ENCODE data around the gene ZSCAN22. TPM values are rescaled to one million over a fixed set of nuclear protein-coding genes. Genes with fewer than 3 reads are reported as not detected.

ZSCAN22 gene
- total and polyA plus RNA-seq, 2 donors (not counting 3 experiments of a cell fraction or from before 2014, with no cell fraction given) = 3.6 to 3.7 TPM

DNA sequence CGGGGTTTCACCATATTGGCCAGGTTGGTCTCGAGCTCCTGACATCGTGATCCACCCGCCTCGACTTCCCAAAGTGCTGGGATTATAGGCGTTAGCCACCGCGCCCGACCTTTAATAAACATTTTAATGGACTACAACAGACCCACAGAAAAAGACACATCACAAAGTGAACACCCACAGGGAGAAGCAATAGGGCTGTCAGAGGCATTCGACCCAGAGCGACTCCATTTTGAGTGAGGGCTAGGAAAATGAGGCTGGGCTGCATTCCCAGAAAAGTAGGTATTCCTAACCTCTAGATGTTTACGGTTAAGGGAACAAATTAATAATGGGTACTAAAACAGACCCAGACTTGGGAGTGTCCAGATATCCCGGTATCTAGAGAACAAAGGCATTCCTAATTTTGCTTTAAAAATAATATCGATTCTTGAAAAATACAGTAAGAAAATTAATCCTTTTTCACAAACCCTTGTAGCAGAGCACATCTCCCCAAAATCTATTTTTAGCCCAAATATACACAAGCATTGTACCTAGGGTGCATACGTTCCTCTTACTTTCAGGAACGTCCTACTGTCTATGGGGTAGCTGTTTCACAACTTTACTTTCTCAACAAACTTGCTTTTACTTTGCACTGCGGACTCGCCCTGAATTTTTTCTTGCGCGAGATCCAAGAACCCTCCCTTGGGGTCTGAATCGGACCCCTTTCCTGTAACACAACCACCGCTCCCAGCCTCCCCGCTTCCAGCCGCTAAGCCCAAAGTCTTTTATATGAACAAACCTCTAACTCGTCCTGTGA is 48.9 kb upstream of the ZSCAN22 start:
- TF ChIP-seq JUN (IDR thresholded peaks at IDR 0.05; ENCODE audit: borderline replicate concordance, insufficient read depth, insufficient read length, low read depth) = no peak
- TF ChIP-seq, protein P1, sequence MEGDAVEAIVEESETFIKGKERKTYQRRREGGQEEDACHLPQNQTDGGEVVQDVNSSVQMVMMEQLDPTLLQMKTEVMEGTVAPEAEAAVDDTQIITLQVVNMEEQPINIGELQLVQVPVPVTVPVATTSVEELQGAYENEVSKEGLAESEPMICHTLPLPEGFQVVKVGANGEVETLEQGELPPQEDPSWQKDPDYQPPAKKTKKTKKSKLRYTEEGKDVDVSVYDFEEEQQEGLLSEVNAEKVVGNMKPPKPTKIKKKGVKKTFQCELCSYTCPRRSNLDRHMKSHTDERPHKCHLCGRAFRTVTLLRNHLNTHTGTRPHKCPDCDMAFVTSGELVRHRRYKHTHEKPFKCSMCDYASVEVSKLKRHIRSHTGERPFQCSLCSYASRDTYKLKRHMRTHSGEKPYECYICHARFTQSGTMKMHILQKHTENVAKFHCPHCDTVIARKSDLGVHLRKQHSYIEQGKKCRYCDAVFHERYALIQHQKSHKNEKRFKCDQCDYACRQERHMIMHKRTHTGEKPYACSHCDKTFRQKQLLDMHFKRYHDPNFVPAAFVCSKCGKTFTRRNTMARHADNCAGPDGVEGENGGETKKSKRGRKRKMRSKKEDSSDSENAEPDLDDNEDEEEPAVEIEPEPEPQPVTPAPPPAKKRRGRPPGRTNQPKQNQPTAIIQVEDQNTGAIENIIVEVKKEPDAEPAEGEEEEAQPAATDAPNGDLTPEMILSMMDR (IDR thresholded peaks at IDR 0.05; ENCODE audit: extremely low read depth in 1 of 2, insufficient read depth in 1 of 2, low read depth in 1 of 2, low read length in 2 of 2) = no peak
- no peak for TF ChIP-seq MYC (IDR thresholded peaks at IDR 0.05; ENCODE audit: low read depth, low read length)
- no peak for TF ChIP-seq POLR2A (IDR thresholded peaks at IDR 0.05; ENCODE audit: low read depth, low read length)
- TF ChIP-seq FOS (IDR thresholded peaks at IDR 0.05; ENCODE audit: borderline replicate concordance, insufficient read depth, low read length) = no peak
- TF ChIP-seq, protein P2, sequence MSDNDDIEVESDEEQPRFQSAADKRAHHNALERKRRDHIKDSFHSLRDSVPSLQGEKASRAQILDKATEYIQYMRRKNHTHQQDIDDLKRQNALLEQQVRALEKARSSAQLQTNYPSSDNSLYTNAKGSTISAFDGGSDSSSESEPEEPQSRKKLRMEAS (IDR thresholded peaks at IDR 0.05; ENCODE audit: insufficient read depth, insufficient read length) = no peak
- no peak for TF ChIP-seq POLR2AphosphoS5 (IDR thresholded peaks at IDR 0.05; ENCODE audit: insufficient read depth, low read depth, low read length)
- TF ChIP-seq EZH2 (IDR thresholded peaks at IDR 0.05; ENCODE audit: borderline replicate concordance, low read depth, low read length, severe bottlenecking) = no peak
- TF ChIP-seq GATA2 (IDR thresholded peaks at IDR 0.05; ENCODE audit: insufficient read depth, insufficient read length, low read depth, low read length) = no peak
- H3K9ac ChIP-seq (replicated peaks; ENCODE audit: extremely low read depth, insufficient read depth, low read length) = peak overlapping the region; percentile 82
- intact Hi-C loops (cut with micrococcal nuclease) = loop anchor here (1.0 to 2.0 kb wide), 5 partner anchors 49 to 295 kb away; partner anchors contain the start of genes MZF1, ZNF497, ZNF544 and ZSCAN22
- H3K9me1 ChIP-seq (replicated peaks; ENCODE audit: control insufficient read depth, extremely low read depth, insufficient read depth, low read length) = no peaks in the 10 kb centered on the region
- CTCF ChIA-PET = interaction anchor here (0.6 to 1.0 kb wide), 2 partner anchors 59 to 236 kb away, joined by 3 read pairs; no protein-coding TSS in a partner anchor
- BruUV-seq (replicated peaks) = TSS peak; percentile 38
- FAIRE-seq = no peak
- H3K4me3 ChIP-seq (replicated peaks in 1 of 3; ENCODE audit: insufficient read depth in 1 of 3, low read depth in 1 of 3, low read length in 3 of 3) = peak overlapping the region; percentile 67 to 72 (median 70)
- H3K4me2 ChIP-seq (ENCODE audit: insufficient read depth, low read length) = peak overlapping the region; percentile 50
- POLR2A ChIA-PET = interaction anchor here (1.0 kb wide), 1 partner anchor 27 kb away, joined by 3 read pairs; the partner anchor contains the start of gene ERVK3-1
- no peaks in the 10 kb centered on the region for H4K20me1 ChIP-seq (replicated peaks; ENCODE audit: control insufficient read depth, extremely low read depth, insufficient read depth, low read length)
- H3K27ac ChIP-seq (ENCODE audit: insufficient read depth, low read depth, low read length) = peak overlapping the region; percentile 54
- no peaks in the 10 kb centered on the region for H3K36me3 ChIP-seq (ENCODE audit: control insufficient read depth in 2 of 2, extremely low read depth in 1 of 2, insufficient read depth in 2 of 2, low read length in 2 of 2)
- peaks cover 25% of the 10 kb centered on the region for H3K79me2 ChIP-seq (ENCODE audit: control insufficient read depth, insufficient read depth, low read length)
- H2AFZ ChIP-seq (ENCODE audit: low read depth, low read length) = peak overlapping the region; percentile 80
- dilution Hi-C loops (cut with MboI; ENCODE audit: extremely low pct_ligation_motif_present, low sequenced_read_pairs) = no loop called here
- no peaks in the 10 kb centered on the region for H3K9me3 ChIP-seq (replicated peaks; ENCODE audit: control insufficient read depth, insufficient read depth, low read length)
- no peaks in the 10 kb centered on the region for H3K27me3 ChIP-seq (ENCODE audit: control insufficient read depth in 2 of 2, insufficient read depth in 2 of 2, low read length in 2 of 2)
- DNase-seq (ENCODE audit: low read depth, low spot score) = no peak
- H3K4me1 ChIP-seq (ENCODE audit: control insufficient read depth, extremely low read depth, insufficient read depth, low read length) = peaks cover 8% of the 10 kb centered on the region
